ENCODE measurements around the gene TBC1D17. TPM values are rescaled to one million over a fixed set of nuclear protein-coding genes. Genes with fewer than 3 reads are reported as not detected.

Gene TBC1D17
- total RNA-seq, 1 experiment from 2014 or later = 62.3 TPM

DNA sequence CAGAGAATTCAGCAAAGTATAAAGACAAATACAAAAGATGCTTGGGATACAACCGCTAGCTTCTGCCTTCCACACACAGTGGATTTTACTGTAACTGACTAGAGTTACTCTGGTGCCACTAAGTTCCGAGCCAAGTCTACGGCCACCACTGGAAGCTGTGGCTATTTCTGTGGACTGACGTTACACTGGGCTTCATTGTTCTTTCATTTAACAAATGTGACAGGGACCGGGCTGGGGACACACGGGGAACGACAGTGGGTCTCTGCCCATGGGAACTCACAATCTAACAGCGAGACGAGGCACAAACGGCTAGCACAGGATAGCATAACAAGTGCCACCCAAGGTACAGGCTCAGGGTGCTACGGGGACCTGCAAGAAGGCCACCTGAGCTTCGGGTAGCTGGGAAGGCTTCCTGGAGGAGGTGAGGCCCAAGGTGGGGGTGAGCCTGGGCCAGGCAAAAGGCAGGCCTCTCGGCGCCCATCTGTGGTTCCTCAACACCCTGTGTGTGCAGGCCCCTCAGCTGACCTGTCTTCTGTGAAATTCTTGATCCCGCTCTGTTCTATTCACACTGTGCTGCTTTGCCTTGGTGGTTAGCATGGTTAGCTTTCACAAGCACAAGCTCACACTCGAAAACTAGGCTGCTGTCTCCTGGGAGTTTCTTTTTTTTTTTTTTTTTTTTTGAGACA is 29.5 kb downstream of the TBC1D17 start:
- no peaks in the 10 kb centered on the region for H3K9me2 ChIP-seq (ENCODE audit: insufficient read depth)
- TF ChIP-seq EZH2 (IDR thresholded peaks at IDR 0.05; ENCODE audit: low read depth) (no peak), CTCF (conservative IDR thresholded peaks at IDR 0.05) (no peak)
- H3F3A ChIP-seq (ENCODE audit: insufficient read depth, low read depth) = peaks cover 16% of the 10 kb centered on the region; the same call in 1 of the 2 replicates
- H3K79me2 ChIP-seq (ENCODE audit: low read depth) = 0 out of 2 replicates have a peak, but pooled peaks cover 5% of the 10 kb centered on the region
- no peak overlapping the region for H2AFZ ChIP-seq
- no peaks in the 10 kb centered on the region for H3K27me3 ChIP-seq (ENCODE audit: insufficient read depth, low read depth)
- peaks cover 19% of the 10 kb centered on the region for H4K20me1 ChIP-seq (ENCODE audit: insufficient read depth)
- no peak overlapping the region for H3K4me2 ChIP-seq
- intact Hi-C loops (cut with micrococcal nuclease; ENCODE audit: unreplicated experiment) = no loop called here
- H3K4me1 ChIP-seq (replicated peaks; ENCODE audit: insufficient read depth) = no peaks in the 10 kb centered on the region
- DNase-seq = no peak
- H3K4me3 ChIP-seq = no peak overlapping the region
- no peaks in the 10 kb centered on the region for H3K9me3 ChIP-seq (ENCODE audit: insufficient read depth, low read depth)
- POLR2A ChIA-PET (ENCODE audit: unreplicated experiment) = interaction anchor here (0.5 kb wide), 1 partner anchor 23 kb away, joined by 3 read pairs; no protein-coding TSS in a partner anchor
- TSS peak; percentile 51 for BruUV-seq (replicated peaks)
- H3K36me3 ChIP-seq (ENCODE audit: low read depth) = peaks cover 12% of the 10 kb centered on the region
- H3K27ac ChIP-seq = no peak overlapping the region
- CTCF ChIA-PET = no interaction called here

- CTCF ChIA-PET = no interaction called here
- Histone ChIP-seq H3F3A (ENCODE audit: insufficient read depth, low read depth) (peaks cover 16% of the 10 kb centered on the region; the same call in 1 of the 2 replicates), H4K20me1 (ENCODE audit: insufficient read depth) (peaks cover 21% of the 10 kb centered on the region), H3K9me2 (ENCODE audit: insufficient read depth) (no peaks in the 10 kb centered on the region), H3K27ac (no peak overlapping the region), H3K4me1 (replicated peaks; ENCODE audit: insufficient read depth) (no peaks in the 10 kb centered on the region), H3K4me3 (no peak overlapping the region), H3K36me3 (ENCODE audit: low read depth) (peaks cover 18% of the 10 kb centered on the region), H3K27me3 (ENCODE audit: insufficient read depth, low read depth) (no peaks in the 10 kb centered on the region), H3K4me2 (no peak overlapping the region), H3K79me2 (ENCODE audit: low read depth) (0 out of 2 replicates have a peak, but pooled peaks cover 5% of the 10 kb centered on the region), H2AFZ (no peak overlapping the region), H3K9me3 (ENCODE audit: insufficient read depth, low read depth) (no peaks in the 10 kb centered on the region)
- TF ChIP-seq EZH2 (IDR thresholded peaks at IDR 0.05; ENCODE audit: low read depth) = no peak
- no peak for TF ChIP-seq CTCF (conservative IDR thresholded peaks at IDR 0.05)
- intact Hi-C loops (cut with micrococcal nuclease; ENCODE audit: unreplicated experiment) = no loop called here
- no peak for DNase-seq
- no TSS peak for BruUV-seq (replicated peaks)
- POLR2A ChIA-PET (ENCODE audit: unreplicated experiment) = no interaction called here
These were observed 30.4 kb downstream of the TBC1D17 start for GRCh38 chr19:49907745-49908446.

DNA sequence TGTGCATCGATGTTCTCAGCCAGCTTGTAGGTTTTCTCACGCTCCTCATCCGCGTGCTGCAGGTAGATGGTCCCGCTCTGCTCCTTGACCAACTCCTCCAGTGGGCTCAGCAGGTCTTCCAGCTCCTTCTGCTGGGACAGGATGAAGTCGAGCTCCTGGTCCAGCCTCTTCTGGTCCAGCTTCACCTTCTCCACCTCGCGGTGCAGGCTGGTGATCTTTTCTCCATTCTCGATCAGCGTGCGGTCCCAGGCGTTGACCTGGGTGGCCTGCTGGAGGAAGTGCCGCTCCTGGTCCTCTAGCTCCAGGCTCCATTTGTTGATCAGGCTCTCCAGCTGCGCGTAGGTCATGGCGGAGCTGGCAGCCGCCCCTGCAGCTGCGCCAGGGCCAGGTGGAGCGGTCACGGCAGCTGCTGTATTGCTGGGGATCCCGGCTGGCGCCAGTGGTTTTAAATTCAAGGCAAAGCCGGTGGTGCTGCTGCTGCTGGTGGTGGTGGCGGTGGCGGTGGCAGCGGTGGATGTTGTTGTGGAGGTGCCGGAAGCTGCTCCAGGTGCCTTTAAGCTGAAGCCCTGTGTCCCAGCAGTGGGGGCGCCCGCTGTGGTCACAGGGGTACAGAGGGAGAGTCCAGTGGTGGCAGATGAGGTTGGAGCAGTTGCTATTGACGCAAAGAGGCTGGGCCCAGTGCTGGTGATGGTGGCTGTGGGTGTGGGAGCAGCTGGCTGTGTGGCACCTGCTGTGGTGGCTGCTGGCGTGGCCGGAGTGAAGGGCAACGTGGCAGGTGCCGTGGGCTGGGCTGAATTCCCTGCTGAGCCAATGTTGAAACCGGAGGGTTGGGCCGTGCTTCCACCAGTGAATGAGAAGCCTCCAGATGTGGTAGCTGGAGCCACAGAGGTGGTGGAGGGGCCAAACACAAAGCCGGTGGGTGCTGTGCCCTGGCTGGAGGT is 31.2 kb downstream of the TBC1D17 start:
- Histone ChIP-seq H3K79me2 (ENCODE audit: low read depth) (0 out of 2 replicates have a peak, but pooled peaks cover 5% of the 10 kb centered on the region), H3K4me2 (no peak overlapping the region), H3F3A (ENCODE audit: insufficient read depth, low read depth) (peaks cover 16% of the 10 kb centered on the region; the same call in 1 of the 2 replicates), H3K27ac (no peak overlapping the region), H3K36me3 (ENCODE audit: low read depth) (peaks cover 26% of the 10 kb centered on the region), H3K9me3 (ENCODE audit: insufficient read depth, low read depth) (no peaks in the 10 kb centered on the region), H4K20me1 (ENCODE audit: insufficient read depth) (peaks cover 30% of the 10 kb centered on the region), H3K27me3 (ENCODE audit: insufficient read depth, low read depth) (no peaks in the 10 kb centered on the region), H3K9me2 (ENCODE audit: insufficient read depth) (no peaks in the 10 kb centered on the region), H3K4me1 (replicated peaks; ENCODE audit: insufficient read depth) (no peaks in the 10 kb centered on the region), H3K4me3 (no peak overlapping the region), H2AFZ (no peak overlapping the region)
- DNase-seq = no peak
- intact Hi-C loops (cut with micrococcal nuclease; ENCODE audit: unreplicated experiment) = no loop called here
- ChIA-PET POLR2A (ENCODE audit: unreplicated experiment) (no interaction called here), CTCF (no interaction called here)
- TF ChIP-seq CTCF (conservative IDR thresholded peaks at IDR 0.05) (no peak), EZH2 (IDR thresholded peaks at IDR 0.05; ENCODE audit: low read depth) (no peak)
- no TSS peak for BruUV-seq (replicated peaks)
